Non-pigmented ciliary epithelial cell (primary cell): ENCODE results near the gene CD226.

ENCODE experiments used
- DNase-seq: peaks from one replicate; pipeline ENCODE4 v3.0.0-alpha.2; 2010; ENCODE audit warnings: low read depth

Gene CD226

GRCh38 chr18:69814861-69815385 lies 132.8 kb downstream of the CD226 start:
- DNase-seq: no peak

- no peak for DNase-seq
These were observed 134.1 kb downstream of the CD226 start for GRCh38 chr18:69813559-69813958.

GRCh38 chr18:69808399-69808798 lies 139.3 kb downstream of the CD226 start:
- DNase-seq: no peak

DNA sequence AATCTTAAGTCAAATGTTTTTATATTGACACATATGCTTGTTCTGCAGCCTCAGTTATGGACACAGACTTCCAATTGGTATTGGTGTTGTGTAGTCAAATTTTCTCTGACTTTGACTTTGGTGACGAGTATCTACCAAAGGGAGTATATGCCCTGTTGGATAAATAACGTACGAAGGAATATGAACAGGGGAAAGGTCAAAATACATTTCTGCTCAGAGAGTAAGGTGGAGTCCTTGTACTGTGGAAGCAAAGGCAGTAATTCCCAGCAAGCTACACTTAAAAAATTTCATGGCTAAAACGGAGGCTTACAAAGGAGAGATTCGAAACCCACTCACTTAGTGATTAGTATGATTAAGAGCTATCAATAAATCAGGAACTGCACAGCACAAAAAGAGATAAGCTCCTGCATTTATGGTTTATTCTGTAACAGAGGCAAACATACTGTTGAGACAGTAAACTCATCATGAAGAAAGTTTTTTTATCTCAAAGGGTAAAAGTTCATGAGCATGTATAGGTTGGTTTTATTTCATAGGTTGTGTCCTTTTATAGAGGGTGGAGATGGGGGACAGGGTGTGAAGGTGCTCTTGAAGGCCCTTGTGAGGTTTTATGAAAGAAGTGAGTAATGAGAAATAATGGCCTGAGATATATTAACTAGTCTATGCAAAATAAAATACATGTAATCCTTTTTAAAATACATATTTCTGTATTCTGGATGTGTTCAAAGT lies 142.7 kb downstream of the CD226 start:
- DNase-seq: no peak
